ENCODE measurements around the gene CANT1. TPM values are rescaled to one million over a fixed set of nuclear protein-coding genes. Genes with fewer than 3 reads are reported as not detected.

Gene CANT1
- total and polyA plus RNA-seq, 2 of the 13 experiments (the other 11 are each of a cell fraction or from before 2014, with no cell fraction given) = 34.1 to 42.1 TPM

- Histone ChIP-seq H3K4me3 (replicated peaks in 1 of 3; ENCODE audit: insufficient read depth in 1 of 3, low read depth in 2 of 3, low read length in 3 of 3) (peak overlapping the region; percentile 95 to 98 (median 97)), H4K20me1 (ENCODE audit: insufficient read depth, low read length) (no peaks in the 10 kb centered on the region), H2AFZ (ENCODE audit: low read length) (no peak overlapping the region), H3K27me3 (ENCODE audit: control insufficient read depth in 1 of 2, insufficient read depth in 2 of 2, low read length in 2 of 2) (peaks cover 0 to 2% of the 10 kb centered on the region in 2 experiments; a peak in 1 of 5 replicates), H3K4me2 (ENCODE audit: low read depth, low read length) (peak overlapping the region; percentile 99), H3K36me3 (replicated peaks in 1 of 2; ENCODE audit: control insufficient read depth in 1 of 2, insufficient read depth in 2 of 2, low read length in 2 of 2) (peaks cover 4% of the 10 kb centered on the region in 2 experiments; a peak in 2 of 5 replicates), H3K9ac (ENCODE audit: insufficient read depth, low read depth, low read length) (peak overlapping the region; percentile 93), H3K9me3 (ENCODE audit: low read length) (peaks cover 12% of the 10 kb centered on the region), H3K27ac (ENCODE audit: extremely low read length, insufficient read depth, low read length) (peak overlapping the region; percentile 59), H3K79me2 (ENCODE audit: insufficient read depth, low read length) (peaks cover 44% of the 10 kb centered on the region), H3K4me1 (ENCODE audit: insufficient read depth, low read length) (peaks cover 66% of the 10 kb centered on the region)
- WGBS (ENCODE audit: low lambda C conversion rate) = 48% methylated on average over 7 of the region's 7 CpGs
- ChIA-PET CTCF (ENCODE audit: low intra/inter-chr PET ratio, low total read pairs) (no interaction called here), POLR2A (interaction anchor here (0.6 to 3.8 kb wide), 20 partner anchors 9 to 1868 kb away, joined by 3 to 118 read pairs (median 4); partner anchors contain the start of genes LGALS3BP and SEC14L1)
- no peak for FAIRE-seq
- intact Hi-C loops (cut with micrococcal nuclease; ENCODE audit: unreplicated experiment) = loop anchor here (2.0 kb wide), 1 partner anchor 28 kb away; no protein-coding TSS in a partner anchor
- BruUV-seq (replicated peaks) = no TSS peak
- in situ Hi-C loops (cut with HindIII; ENCODE audit: extremely low pct_ligation_motif_present, low pct_unique_long_range_greater_than_20kb) = no loop called here
- DNase-seq (ENCODE audit: low spot score) = no peak
- no peak for ATAC-seq
- TF ChIP-seq, protein P1, sequence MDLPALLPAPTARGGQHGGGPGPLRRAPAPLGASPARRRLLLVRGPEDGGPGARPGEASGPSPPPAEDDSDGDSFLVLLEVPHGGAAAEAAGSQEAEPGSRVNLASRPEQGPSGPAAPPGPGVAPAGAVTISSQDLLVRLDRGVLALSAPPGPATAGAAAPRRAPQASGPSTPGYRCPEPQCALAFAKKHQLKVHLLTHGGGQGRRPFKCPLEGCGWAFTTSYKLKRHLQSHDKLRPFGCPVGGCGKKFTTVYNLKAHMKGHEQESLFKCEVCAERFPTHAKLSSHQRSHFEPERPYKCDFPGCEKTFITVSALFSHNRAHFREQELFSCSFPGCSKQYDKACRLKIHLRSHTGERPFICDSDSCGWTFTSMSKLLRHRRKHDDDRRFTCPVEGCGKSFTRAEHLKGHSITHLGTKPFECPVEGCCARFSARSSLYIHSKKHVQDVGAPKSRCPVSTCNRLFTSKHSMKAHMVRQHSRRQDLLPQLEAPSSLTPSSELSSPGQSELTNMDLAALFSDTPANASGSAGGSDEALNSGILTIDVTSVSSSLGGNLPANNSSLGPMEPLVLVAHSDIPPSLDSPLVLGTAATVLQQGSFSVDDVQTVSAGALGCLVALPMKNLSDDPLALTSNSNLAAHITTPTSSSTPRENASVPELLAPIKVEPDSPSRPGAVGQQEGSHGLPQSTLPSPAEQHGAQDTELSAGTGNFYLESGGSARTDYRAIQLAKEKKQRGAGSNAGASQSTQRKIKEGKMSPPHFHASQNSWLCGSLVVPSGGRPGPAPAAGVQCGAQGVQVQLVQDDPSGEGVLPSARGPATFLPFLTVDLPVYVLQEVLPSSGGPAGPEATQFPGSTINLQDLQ (CRISPR knock-in tag; IDR thresholded peaks at IDR 0.05) = no peak
- TF ChIP-seq ZNF670 (CRISPR knock-in tag; IDR thresholded peaks at IDR 0.05; ENCODE audit: borderline replicate concordance) (no peak), SOX13 (IDR thresholded peaks at IDR 0.05) (no peak), SOX13 (CRISPR knock-in tag; conservative IDR thresholded peaks at IDR 0.05 in 1 of 2, IDR thresholded peaks at IDR 0.05 in 1 of 2) (no peak), ZNF563 (CRISPR knock-in tag; IDR thresholded peaks at IDR 0.05) (no peak), FOXC1 (CRISPR knock-in tag; IDR thresholded peaks at IDR 0.05; ENCODE audit: borderline replicate concordance) (peak; percentile 33; the same call in 1 of the 2 replicates), ZNF605 (CRISPR knock-in tag; IDR thresholded peaks at IDR 0.05) (0 out of 2 replicates have a peak, but pooled peaks have one; percentile 16), ZNF782 (CRISPR knock-in tag; IDR thresholded peaks at IDR 0.05; ENCODE audit: borderline replicate concordance) (no peak), MXD1 (CRISPR knock-in tag; IDR thresholded peaks at IDR 0.05) (no peak), HHEX (CRISPR knock-in tag; IDR thresholded peaks at IDR 0.05) (no peak)
- TF ChIP-seq, protein P2, sequence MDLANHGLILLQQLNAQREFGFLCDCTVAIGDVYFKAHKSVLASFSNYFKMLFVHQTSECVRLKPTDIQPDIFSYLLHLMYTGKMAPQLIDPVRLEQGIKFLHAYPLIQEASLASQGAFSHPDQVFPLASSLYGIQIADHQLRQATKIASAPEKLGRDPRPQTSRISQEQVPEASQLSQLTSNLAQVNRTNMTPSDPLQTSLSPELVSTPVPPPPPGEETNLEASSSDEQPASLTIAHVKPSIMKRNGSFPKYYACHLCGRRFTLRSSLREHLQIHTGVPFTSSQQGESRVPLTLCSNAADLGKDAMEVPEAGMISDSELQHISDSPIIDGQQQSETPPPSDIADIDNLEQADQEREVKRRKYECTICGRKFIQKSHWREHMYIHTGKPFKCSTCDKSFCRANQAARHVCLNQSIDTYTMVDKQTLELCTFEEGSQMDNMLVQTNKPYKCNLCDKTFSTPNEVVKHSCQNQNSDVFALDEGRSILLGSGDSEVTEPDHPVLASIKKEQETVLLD (CRISPR knock-in tag; IDR thresholded peaks at IDR 0.05; ENCODE audit: low read depth) = peak; percentile 13; the same call in 1 of the 2 replicates
- TF ChIP-seq, protein P3, sequence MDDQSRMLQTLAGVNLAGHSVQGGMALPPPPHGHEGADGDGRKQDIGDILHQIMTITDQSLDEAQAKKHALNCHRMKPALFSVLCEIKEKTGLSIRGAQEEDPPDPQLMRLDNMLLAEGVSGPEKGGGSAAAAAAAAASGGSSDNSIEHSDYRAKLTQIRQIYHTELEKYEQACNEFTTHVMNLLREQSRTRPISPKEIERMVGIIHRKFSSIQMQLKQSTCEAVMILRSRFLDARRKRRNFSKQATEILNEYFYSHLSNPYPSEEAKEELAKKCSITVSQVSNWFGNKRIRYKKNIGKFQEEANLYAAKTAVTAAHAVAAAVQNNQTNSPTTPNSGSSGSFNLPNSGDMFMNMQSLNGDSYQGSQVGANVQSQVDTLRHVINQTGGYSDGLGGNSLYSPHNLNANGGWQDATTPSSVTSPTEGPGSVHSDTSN (CRISPR knock-in tag; IDR thresholded peaks at IDR 0.05; ENCODE audit: borderline replicate concordance) = no peak
Observed at GRCh38 chr17:79008666-79009387, 737 bp downstream of the CANT1 start.
